Measurements from ENCODE around the gene PCDH9. TPM values are rescaled to one million over a fixed set of nuclear protein-coding genes. Genes with fewer than 3 reads are reported as not detected.
A peak's percentile ranks its signal among the peaks of the same experiment; 100 is the strongest.

PCDH9 gene
- total RNA-seq, 1 experiment from 2014 or later: not detected

DNA sequence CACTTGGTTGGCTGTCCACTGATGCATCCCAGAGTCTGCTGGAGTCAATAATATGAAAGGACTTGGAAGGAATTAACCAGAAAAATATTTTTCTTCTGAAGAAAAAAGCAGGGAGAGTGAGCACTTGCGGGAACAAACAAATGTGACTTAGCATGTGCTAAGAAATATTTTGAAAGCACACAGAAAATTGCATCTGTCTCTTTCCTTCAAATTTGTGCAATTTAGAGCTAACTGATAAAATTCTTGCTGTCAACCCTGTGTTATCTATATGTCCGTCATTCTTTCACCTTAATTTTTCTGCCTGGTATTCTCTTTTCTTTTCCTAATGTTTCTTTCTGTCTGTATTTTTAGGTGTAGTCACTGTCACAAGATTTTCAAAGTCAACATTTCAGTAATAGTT, 852.6 kb downstream of the PCDH9 start:
- no peak for DNase-seq (ENCODE audit: low spot score)
- in situ Hi-C loops (cut with HindIII; ENCODE audit: low sequenced_read_pairs): no loop called here

- no peak for DNase-seq (ENCODE audit: low spot score)
Observed at GRCh38 chr13:66375756-66376155, 854.4 kb downstream of the PCDH9 start.

DNA sequence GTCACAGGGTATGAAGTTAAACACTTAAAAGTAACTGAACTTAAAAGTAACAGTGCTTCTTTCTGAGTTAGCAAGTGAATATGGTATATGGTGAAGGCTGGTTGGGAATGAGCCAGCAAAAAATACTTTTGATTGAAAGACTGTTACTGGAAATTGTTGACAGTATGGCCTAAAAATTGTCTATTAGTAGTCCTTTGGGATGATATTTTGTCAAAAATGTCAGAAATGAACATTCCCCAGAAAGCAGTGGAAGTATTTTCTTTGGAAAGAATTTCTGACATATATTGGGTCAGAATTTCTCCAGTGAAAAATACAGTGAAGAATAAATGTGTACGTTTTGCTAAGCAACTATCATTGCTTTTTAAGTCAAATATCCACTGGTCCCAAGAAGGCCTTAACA, 860.5 kb downstream of the PCDH9 start:
- DNase-seq (ENCODE audit: low spot score): no peak
- in situ Hi-C loops (cut with HindIII; ENCODE audit: low sequenced_read_pairs): no loop called here

More at GRCh38 chr13:66375756-66376155, 854.4 kb downstream of the PCDH9 start:
- in situ Hi-C loops (cut with HindIII; ENCODE audit: low sequenced_read_pairs): no loop called here

DNA sequence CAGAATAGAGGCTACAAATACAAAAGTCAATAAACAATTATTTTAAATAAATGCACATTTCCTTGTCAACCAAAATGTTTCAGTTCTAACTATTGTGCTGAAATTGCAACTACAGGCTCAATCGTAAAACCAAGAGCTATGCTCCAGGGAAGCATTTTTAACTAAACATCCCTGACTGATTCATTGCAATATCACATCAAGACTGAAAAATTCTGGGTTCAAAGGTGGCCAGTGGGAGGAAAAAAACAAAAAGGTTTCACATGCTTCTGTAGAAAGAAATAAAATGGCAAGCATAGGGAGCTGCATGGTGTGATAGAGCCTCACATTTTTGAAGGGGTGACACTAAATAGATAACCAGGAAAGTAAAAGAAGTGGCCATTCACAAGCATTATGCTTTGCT, 862.8 kb downstream of the PCDH9 start:
- in situ Hi-C loops (cut with HindIII; ENCODE audit: low sequenced_read_pairs): no loop called here
- DNase-seq (ENCODE audit: low spot score): no peak

DNA sequence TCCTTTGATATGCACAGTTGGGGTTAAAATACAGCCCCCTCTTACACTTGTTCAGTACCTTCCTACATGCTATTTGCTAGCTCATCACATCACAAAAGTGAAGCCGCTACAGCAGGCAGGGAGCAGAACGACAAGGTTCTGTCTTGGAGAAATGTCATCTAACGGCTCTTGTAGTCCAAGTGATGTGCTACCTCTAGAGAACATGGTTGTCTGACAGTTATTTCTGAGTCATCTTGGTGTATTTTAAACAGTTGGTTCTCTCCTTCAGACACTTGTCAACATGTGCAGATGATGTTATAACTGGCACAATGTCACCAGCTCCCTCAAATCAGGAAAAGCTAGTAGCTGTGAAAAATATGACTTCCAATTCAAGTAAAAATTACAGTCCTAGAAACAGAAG, 865.0 kb downstream of the PCDH9 start:
- in situ Hi-C loops (cut with HindIII; ENCODE audit: low sequenced_read_pairs): no loop called here
- DNase-seq (ENCODE audit: low spot score): no peak

- DNase-seq (ENCODE audit: low spot score): no peak
- in situ Hi-C loops (cut with HindIII; ENCODE audit: low sequenced_read_pairs): no loop called here
Observed at GRCh38 chr13:66364346-66364745, 865.8 kb downstream of the PCDH9 start.

GRCh38 chr13:66362485-66362884, 867.7 kb downstream of the PCDH9 start:
- no peak for DNase-seq (ENCODE audit: low spot score)

DNA sequence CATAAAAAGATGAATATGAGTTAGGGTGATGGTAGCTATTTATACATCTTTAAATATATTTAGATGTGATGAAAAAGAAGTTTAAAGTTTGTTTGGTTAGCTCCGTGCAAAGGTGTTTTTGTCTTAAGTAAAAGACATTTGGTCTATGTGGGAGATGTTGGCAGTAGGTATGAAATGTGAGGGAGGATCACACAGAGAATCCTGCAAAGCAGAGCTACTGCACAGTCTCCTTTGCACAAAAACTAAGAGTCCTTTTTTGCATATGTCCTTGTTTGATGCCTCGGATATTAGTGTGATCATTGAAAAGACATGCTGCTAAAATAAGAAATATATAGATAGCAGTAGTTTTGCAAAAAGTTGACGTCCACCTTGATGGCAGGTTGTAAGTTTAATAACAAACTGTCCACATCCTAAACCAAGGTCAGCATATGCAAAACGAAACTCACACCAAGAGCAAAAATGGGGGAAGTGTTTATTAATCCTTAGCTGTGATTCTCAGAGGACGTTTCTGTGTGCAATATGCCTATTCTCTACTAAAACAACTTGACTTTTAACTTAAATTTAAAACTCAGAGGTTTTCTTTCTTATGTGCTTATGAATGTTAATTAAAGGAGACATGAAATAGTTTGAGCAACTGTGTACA, 870.1 kb downstream of the PCDH9 start:
- in situ Hi-C loops (cut with HindIII; ENCODE audit: low sequenced_read_pairs): no loop called here
- no peak for DNase-seq (ENCODE audit: low spot score)

More at GRCh38 chr13:66362485-66362884, 867.7 kb downstream of the PCDH9 start:
- in situ Hi-C loops (cut with HindIII; ENCODE audit: low sequenced_read_pairs): no loop called here

DNA sequence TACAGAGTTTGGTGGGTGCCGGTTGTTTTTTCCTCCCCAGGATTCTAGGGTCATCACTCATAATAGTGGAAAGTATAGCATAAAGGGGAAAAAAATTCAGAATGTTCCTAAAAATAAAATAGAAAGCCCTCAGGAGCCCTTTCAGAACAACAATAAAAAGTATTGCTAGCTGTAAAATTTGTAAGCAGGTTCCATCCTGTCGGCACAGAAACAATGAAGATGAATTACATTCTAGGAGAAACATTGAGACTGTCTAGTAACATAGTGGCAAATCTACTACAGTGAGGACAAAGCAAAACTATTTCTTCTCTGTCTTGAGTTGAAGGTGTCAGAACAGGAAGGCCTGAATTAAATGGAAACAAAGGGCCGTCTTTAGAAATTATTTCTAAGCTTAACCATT, 870.7 kb downstream of the PCDH9 start:
- DNase-seq (ENCODE audit: low spot score): no peak
- in situ Hi-C loops (cut with HindIII; ENCODE audit: low sequenced_read_pairs): no loop called here

DNA sequence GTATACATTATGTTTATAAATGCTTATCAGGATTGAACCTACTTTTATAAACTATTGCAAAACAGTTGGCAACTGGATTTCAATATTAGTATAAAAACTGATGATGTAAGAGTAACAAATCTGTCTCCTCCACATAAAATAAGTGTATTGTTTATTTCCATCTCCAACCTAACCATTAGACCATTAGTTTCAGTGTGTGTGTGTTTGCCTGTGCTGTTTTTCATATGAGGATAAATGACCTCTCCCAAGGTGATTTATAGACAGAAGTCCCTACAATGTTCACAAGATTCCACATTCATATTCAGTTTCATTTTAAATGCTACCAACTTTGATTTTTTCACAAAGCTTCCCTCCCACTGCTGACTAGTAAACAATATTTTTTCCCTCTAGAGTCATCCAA, 871.6 kb downstream of the PCDH9 start:
- in situ Hi-C loops (cut with HindIII; ENCODE audit: low sequenced_read_pairs): no loop called here
- no peak for DNase-seq (ENCODE audit: low spot score)

DNA sequence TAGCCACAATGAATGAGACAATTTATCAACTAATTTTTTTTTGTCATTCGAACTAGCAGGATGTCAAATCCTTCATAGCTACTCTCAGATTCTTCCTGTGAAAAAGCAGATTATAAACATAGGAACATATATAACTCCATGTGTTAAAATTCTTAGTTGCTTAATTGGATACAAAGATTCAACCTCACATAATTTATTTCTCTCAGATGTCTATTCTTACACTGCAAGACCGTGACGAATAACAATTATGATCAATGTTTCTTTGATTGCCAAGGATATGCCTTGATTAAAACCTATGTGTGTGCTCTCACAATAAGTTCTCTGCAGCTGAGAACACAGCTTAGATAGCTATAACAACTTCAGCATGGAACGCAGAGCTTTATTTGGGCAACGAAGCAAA, 872.7 kb downstream of the PCDH9 start:
- DNase-seq (ENCODE audit: low spot score): no peak
- in situ Hi-C loops (cut with HindIII; ENCODE audit: low sequenced_read_pairs): no loop called here

DNA sequence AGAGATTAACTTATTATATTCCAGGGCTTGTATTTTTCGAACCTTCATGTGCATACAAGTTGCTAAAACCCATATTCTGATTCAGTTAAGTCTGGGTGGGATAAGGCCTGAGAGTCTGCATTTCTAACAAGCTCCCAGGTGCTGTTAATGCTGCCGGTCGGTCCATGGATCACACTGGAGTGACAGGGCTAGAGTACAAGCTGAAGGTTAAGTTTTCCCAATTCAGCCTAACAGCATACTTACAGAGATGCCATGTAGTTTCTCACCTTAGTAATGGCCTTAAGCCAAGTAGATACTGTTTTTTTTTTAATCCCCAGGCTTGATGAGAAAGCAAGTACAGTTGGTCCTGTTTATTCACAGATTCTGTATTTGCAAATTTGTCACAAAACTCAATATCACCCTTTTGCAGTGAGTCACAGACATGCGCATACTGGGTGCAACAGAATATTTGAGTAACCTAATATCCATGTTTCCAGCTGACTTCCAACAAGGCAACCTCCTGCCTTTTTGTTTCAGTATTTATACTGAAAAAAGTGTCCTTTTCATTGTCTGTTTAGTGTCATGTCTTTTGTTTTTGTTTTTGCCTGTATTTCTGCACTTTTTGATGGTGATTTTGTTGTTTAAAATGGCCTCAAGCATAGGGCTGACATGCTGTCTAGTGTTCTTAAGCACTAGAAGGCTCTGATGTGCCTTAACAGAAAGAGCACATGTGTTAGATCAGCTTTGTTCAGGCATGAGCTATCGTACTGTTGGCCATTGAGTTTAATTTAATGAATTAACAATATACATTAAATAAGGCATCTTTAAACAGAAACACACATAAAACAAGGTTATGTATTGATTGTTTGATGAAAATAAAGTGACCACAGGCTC, 875.0 kb downstream of the PCDH9 start:
- in situ Hi-C loops (cut with HindIII; ENCODE audit: low sequenced_read_pairs): no loop called here
- DNase-seq (ENCODE audit: low spot score): no peak

GRCh38 chr13:66353664-66354063, 876.5 kb downstream of the PCDH9 start:
- no peak for DNase-seq (ENCODE audit: low spot score)
- in situ Hi-C loops (cut with HindIII; ENCODE audit: low sequenced_read_pairs): no loop called here

GRCh38 chr13:66349966-66350365, 880.2 kb downstream of the PCDH9 start:
- in situ Hi-C loops (cut with HindIII; ENCODE audit: low sequenced_read_pairs): no loop called here
- DNase-seq (ENCODE audit: low spot score): no peak

GRCh38 chr13:66348745-66349690, 881.1 kb downstream of the PCDH9 start:
- DNase-seq (ENCODE audit: low spot score): peak; percentile 51
- in situ Hi-C loops (cut with HindIII; ENCODE audit: low sequenced_read_pairs): no loop called here

GRCh38 chr13:66347486-66348117, 882.5 kb downstream of the PCDH9 start:
- DNase-seq (ENCODE audit: low spot score): no peak
- in situ Hi-C loops (cut with HindIII; ENCODE audit: low sequenced_read_pairs): no loop called here

GRCh38 chr13:66345971-66346370, 884.2 kb downstream of the PCDH9 start:
- in situ Hi-C loops (cut with HindIII; ENCODE audit: low sequenced_read_pairs): no loop called here
- no peak for DNase-seq (ENCODE audit: low spot score)

GRCh38 chr13:66345518-66345810, 884.7 kb downstream of the PCDH9 start:
- in situ Hi-C loops (cut with HindIII; ENCODE audit: low sequenced_read_pairs): no loop called here
- DNase-seq (ENCODE audit: low spot score): no peak

DNA sequence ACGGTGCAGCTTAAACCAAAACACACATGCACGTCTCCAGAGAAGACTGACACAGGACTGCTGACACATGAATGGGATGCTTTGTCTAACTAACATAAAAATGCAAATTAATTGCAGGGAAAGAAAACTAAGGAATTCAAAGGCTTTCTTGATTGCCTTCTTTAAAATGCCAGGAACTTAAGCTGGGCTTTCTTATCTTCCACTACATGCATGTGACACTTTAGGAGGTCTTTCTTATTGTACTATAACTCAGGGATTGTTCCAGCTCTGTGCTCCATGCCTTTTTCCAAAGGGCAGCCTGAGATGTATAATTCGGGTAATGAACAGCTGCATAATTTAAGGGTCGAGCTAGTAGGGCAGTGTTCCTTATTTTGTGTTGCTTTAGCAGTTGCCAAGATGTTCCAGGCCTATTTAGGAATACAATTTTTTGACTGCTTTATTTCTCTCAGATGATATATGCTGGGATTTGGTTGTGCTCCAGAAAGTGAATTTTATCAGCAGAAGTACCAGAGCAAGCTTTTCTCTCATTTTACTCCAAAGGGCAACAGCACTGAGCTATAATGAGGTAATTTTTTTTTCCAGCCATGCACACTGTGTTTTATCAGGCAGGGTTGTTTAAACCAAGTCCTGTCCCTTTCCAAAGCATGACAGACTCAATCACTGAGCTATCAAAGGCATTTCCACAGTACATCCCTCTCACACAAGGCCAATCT, 885.2 kb downstream of the PCDH9 start:
- in situ Hi-C loops (cut with HindIII; ENCODE audit: low sequenced_read_pairs): no loop called here
- no peak for DNase-seq (ENCODE audit: low spot score)

All from G401 (cell line).